A673 (cell line): ENCODE results near the gene TUBGCP3. TPM values are rescaled to one million over a fixed set of nuclear protein-coding genes. Genes with fewer than 3 reads are reported as not detected.

Experiments used
- BruUV-seq: library from RNA; stranded (reverse); fragments of 400-500 nt; replicated peaks from 2 replicates; lab custom pipeline; 2021; lab: Mats Ljungman, UMichigan
- CTCF ChIA-PET: fragments of 300-600 bp; sonication (Branson Sonifier 250); formaldehyde crosslinking; loops from one replicate; lab custom pipeline; 2022; ENCODE audit warnings: antibody characterized with exemption; lab: Charles Lee
- POLR2A ChIA-PET: fragments of 300-600 bp; sonication (Branson Sonifier 250); formaldehyde crosslinking; loops from one replicate; lab custom pipeline; 2022; ENCODE audit warnings: antibody characterized with exemption; ENCODE audit not compliant: low non-redundant PET; lab: Charles Lee
- DNase-seq: peaks from one replicate; pipeline ENCODE4 v3.0.0-alpha.2; 2015; ENCODE audit warnings: low spot score
- H3K27ac ChIP-seq: fragments of 200-600 bp; sonication (generic); 2 replicates; pipeline ENCODE4 v1.5.1; 2016; ENCODE audit warnings: mixed run types, low read depth, mild to moderate bottlenecking, mixed read lengths, antibody characterized with exemption, low read length; ENCODE audit not compliant: poor library complexity, severe bottlenecking
- H3K27me3 ChIP-seq: fragments of 200-600 bp; sonication (generic); replicated peaks from 2 replicates; pipeline ENCODE4 v1.6.1; 2017; ENCODE audit warnings: mixed run types, low read depth, mild to moderate bottlenecking, mixed read lengths, antibody characterized with exemption, low read length; ENCODE audit not compliant: insufficient read depth, poor library complexity
- H3K36me3 ChIP-seq: fragments of 200-600 bp; sonication (generic); 2 replicates; pipeline ENCODE4 v1.6.1; 2016; ENCODE audit warnings: mixed run types, mild to moderate bottlenecking, mixed read lengths, antibody characterized with exemption, low read length; ENCODE audit not compliant: insufficient read depth, poor library complexity, severe bottlenecking
- H3K4me1 ChIP-seq: fragments of 200-600 bp; sonication (generic); 2 replicates; pipeline ENCODE4 v1.6.1; 2017; ENCODE audit warnings: mixed run types, mild to moderate bottlenecking, mixed read lengths, antibody characterized with exemption, low read length; ENCODE audit not compliant: insufficient read depth, poor library complexity, severe bottlenecking
- H3K4me3 ChIP-seq: fragments of 200-600 bp; sonication (generic); 2 replicates; pipeline ENCODE4 v1.5.1; 2016; ENCODE audit warnings: low read depth, mixed run types, mild to moderate bottlenecking, mixed read lengths, low read length; ENCODE audit not compliant: poor library complexity, severe bottlenecking
- H3K9me3 ChIP-seq: fragments of 200-600 bp; sonication (generic); 2 replicates; pipeline ENCODE4 v1.6.1; 2016; ENCODE audit warnings: mixed run types, low read depth, mild to moderate bottlenecking, mixed read lengths, antibody characterized with exemption, low read length; ENCODE audit not compliant: poor library complexity, severe bottlenecking
- EZH2 ChIP-seq: fragments of 200-600 bp; sonication (generic); IDR thresholded peaks from 2 replicates; pipeline ENCODE4 v1.6.1; 2017; ENCODE audit warnings: borderline replicate concordance, low read depth, mild to moderate bottlenecking, mixed read lengths, antibody characterized with exemption, low read length; ENCODE audit not compliant: poor library complexity, severe bottlenecking
- intact Hi-C: fragments of 100-400 bp; cut with micrococcal nuclease; formaldehyde crosslinking; loops from one replicate; pipeline ENCODE4 v1.10.0; 2022; ENCODE audit not compliant: unreplicated experiment
- total RNA-seq: library from RNA; stranded (reverse); gene quantifications from 2 replicates; pipeline ENCODE4 v1.2.3, GENCODE V29; 2021
- TF ChIP-seq, protein P1 (sequence below): fragments of 300-800, 200-600 bp; sonication (generic); conservative IDR thresholded peaks from 2 replicates; pipeline ENCODE4 v1.5.1; 2017; ENCODE audit warnings: low read depth, mild to moderate bottlenecking, antibody characterized with exemption, low read length, moderate library complexity, mixed read lengths

Gene TUBGCP3
- total RNA-seq, 1 experiment from 2014 or later, result 61.4 TPM

DNA sequence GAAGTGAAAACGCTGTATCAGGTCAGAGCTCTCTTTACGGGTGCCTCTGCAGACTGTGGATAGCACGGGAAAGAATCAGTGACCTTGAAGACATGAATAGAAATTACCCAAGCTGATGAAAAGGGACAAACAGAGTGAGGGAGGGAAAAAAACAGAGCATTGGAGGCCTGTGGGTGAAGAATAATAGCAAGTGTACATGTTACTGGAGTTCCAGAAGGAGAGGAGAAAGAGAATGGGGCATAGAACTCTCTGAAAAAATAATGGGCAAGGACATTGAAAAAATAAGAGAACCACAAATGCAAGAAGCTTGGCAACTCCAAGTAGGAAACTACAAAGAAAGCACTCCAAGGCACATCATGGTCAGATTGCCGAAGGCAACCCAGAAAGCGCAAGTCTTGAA is 125.5 kb downstream of the TUBGCP3 start:
- CTCF ChIA-PET, result no interaction called here
- no peaks in the 10 kb centered on the region for H3K27me3 ChIP-seq
- POLR2A ChIA-PET, result no interaction called here
- H3K27ac ChIP-seq, result no peak overlapping the region
- BruUV-seq, result no TSS peak
- no peaks in the 10 kb centered on the region for H3K4me1 ChIP-seq
- intact Hi-C loops, result no loop called here
- peaks cover 5% of the 10 kb centered on the region for H3K9me3 ChIP-seq
- no peak overlapping the region for H3K4me3 ChIP-seq
- TF ChIP-seq, protein P1, sequence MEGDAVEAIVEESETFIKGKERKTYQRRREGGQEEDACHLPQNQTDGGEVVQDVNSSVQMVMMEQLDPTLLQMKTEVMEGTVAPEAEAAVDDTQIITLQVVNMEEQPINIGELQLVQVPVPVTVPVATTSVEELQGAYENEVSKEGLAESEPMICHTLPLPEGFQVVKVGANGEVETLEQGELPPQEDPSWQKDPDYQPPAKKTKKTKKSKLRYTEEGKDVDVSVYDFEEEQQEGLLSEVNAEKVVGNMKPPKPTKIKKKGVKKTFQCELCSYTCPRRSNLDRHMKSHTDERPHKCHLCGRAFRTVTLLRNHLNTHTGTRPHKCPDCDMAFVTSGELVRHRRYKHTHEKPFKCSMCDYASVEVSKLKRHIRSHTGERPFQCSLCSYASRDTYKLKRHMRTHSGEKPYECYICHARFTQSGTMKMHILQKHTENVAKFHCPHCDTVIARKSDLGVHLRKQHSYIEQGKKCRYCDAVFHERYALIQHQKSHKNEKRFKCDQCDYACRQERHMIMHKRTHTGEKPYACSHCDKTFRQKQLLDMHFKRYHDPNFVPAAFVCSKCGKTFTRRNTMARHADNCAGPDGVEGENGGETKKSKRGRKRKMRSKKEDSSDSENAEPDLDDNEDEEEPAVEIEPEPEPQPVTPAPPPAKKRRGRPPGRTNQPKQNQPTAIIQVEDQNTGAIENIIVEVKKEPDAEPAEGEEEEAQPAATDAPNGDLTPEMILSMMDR, result no peak
- no peak for TF ChIP-seq EZH2
- no peaks in the 10 kb centered on the region for H3K36me3 ChIP-seq
- DNase-seq, result no peak

DNA sequence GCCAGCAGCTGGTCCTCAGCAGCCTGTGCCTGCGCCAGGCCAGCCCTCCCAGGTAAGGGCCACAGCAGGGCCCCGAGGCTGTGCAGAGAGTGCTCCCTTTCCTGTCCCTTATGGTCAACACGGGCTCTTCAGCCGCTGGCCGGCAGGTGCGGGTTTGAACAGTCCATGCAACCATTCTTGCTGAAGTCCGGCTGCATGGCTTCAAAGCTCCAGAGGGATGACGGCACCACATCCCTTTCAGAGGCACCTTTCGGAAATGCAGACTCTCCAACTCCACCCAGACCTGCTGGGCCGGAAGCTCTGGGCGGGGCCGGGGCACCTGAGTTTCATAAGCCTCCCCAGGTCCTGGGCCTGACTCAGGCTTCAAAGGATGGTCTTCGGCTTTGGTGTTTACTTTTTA is 130.5 kb downstream of the TUBGCP3 start:
- no TSS peak for BruUV-seq
- CTCF ChIA-PET, result no interaction called here

DNA sequence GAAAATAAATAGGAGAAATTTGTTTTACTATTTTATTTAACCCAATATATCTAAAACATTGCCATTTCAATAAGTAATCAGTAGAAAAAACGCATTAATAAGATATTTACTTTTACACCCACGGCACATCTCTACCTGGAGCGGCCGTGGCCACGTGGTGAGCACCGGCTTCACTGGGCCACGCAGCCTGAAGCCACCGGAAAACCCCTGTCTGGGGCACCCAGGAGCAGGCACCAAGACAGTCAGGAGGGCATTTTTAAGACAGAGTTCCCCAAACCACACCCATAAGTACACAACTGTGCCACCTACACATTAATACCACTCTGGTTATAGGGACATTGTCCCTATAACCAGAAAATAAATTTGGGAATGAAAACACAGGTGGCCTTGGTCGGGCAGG is 130.9 kb downstream of the TUBGCP3 start:
- TF ChIP-seq EZH2, result no peak
- TF ChIP-seq, protein P1, result no peak
- no peaks in the 10 kb centered on the region for H3K36me3 ChIP-seq
- H3K4me3 ChIP-seq, result no peak overlapping the region
- intact Hi-C loops, result no loop called here
- H3K4me1 ChIP-seq, result no peaks in the 10 kb centered on the region
- no peak for DNase-seq
- CTCF ChIA-PET, result no interaction called here
- H3K9me3 ChIP-seq, result peaks cover 5% of the 10 kb centered on the region
- no peak overlapping the region for H3K27ac ChIP-seq
- no TSS peak for BruUV-seq
- no peaks in the 10 kb centered on the region for H3K27me3 ChIP-seq
- POLR2A ChIA-PET, result no interaction called here

More for the DNA sequence above, 130.5 kb downstream of the TUBGCP3 start:
- no peak for TF ChIP-seq EZH2
- TF ChIP-seq, protein P1, result no peak
- POLR2A ChIA-PET, result no interaction called here
- Histone ChIP-seq H3K4me1 (no peaks in the 10 kb centered on the region), H3K4me3 (no peak overlapping the region), H3K9me3 (peaks cover 5% of the 10 kb centered on the region), H3K36me3 (no peaks in the 10 kb centered on the region), H3K27me3 (no peaks in the 10 kb centered on the region), H3K27ac (no peak overlapping the region)
- intact Hi-C loops, result no loop called here
- DNase-seq, result no peak
